HepG2 (cell line): ENCODE measurements around the gene DNAJA2. TPM values are rescaled to one million over a fixed set of nuclear protein-coding genes. Genes with fewer than 3 reads are reported as not detected.
A peak's percentile ranks its signal among the peaks of the same experiment; 100 is the strongest.

Source experiments
- ARHGAP35 ChIP-seq: sonication (generic); formaldehyde crosslinking; IDR thresholded peaks from 2 replicates; pipeline ENCODE4 v1.9.0; 2022; ENCODE audit warnings: mild to moderate bottlenecking, inconsistent platforms, moderate library complexity, missing genetic modification reagents, borderline replicate concordance
- ETV6 ChIP-seq: sonication (generic); formaldehyde crosslinking; conservative IDR thresholded peaks from 2 replicates; pipeline ENCODE4 v1.4.0; 2020; ENCODE audit warnings: missing genetic modification reagents
- MEIS1 ChIP-seq: sonication (generic); formaldehyde crosslinking; IDR thresholded peaks from 2 replicates; pipeline ENCODE4 v1.9.0; 2021; ENCODE audit warnings: mild to moderate bottlenecking, missing genetic modification reagents, moderate library complexity, borderline replicate concordance
- MEIS2 ChIP-seq: sonication (generic); formaldehyde crosslinking; IDR thresholded peaks from 2 replicates; pipeline ENCODE4 v1.9.0; 2021; ENCODE audit warnings: mild to moderate bottlenecking, missing genetic modification reagents
- PHB2 ChIP-seq: fragments of 450-650 bp; IDR thresholded peaks from 2 replicates; pipeline ENCODE4 v1.6.1; 2018; ENCODE audit not compliant: partially characterized antibody
- TBX2 ChIP-seq: sonication (generic); formaldehyde crosslinking; IDR thresholded peaks from 2 replicates; pipeline ENCODE4 v1.5.0; 2020; ENCODE audit warnings: missing genetic modification reagents, mild to moderate bottlenecking, borderline replicate concordance
- ZNF589 ChIP-seq: sonication (generic); formaldehyde crosslinking; conservative IDR thresholded peaks from 2 replicates; pipeline ENCODE4 v1.8.0; 2022; ENCODE audit warnings: mild to moderate bottlenecking, moderate library complexity, missing genetic modification reagents
- polyA plus RNA-seq, 8 experiments: library from polyadenylated mRNA; depleted of rRNA in 3 of 8; stranded (reverse) in 7 of 8; unstranded in 1 of 8; fragments of >200 nt; fragmentation: Illumina TruSeq in 4 of 8; extraction: Trizol in 4 of 8; gene quantifications; 2 replicates each; pipeline versions ENCODE4 v1.2.1 to v1.2.3, GENCODE V29; 2011 to 2016; ENCODE audit warnings: low read depth in 4 of 8, missing spikeins in 1 of 8, mixed read lengths in 1 of 8; ENCODE audit not compliant: insufficient read depth in 1 of 8
- total RNA-seq, 5 experiments: library from RNA; depleted of rRNA; stranded (reverse); fragments of >200 nt; fragmentation: Illumina TruSeq; extraction: Trizol; gene quantifications; 2 replicates each; pipeline ENCODE4 v1.2.3, GENCODE V29; 2016; ENCODE audit warnings: low read depth in 1 of 5
- TF ChIP-seq, protein P1 (sequence below): sonication (generic); formaldehyde crosslinking; IDR thresholded peaks from 2 replicates; pipeline ENCODE4 v1.5.0; 2020; ENCODE audit warnings: mild to moderate bottlenecking, missing genetic modification reagents, moderate library complexity
- TF ChIP-seq, protein P2 (sequence below): sonication (generic); formaldehyde crosslinking; conservative IDR thresholded peaks from 2 replicates; pipeline ENCODE4 v1.4.0; 2020; ENCODE audit warnings: missing genetic modification reagents
- TF ChIP-seq, protein P3 (sequence below): sonication (generic); formaldehyde crosslinking; IDR thresholded peaks from 2 replicates; pipeline ENCODE4 v1.4.0; 2020; ENCODE audit warnings: low read depth, missing genetic modification reagents
- TF ChIP-seq, protein P4 (sequence below): sonication (generic); formaldehyde crosslinking; IDR thresholded peaks from 2 replicates; pipeline ENCODE4 v1.4.0; 2020; ENCODE audit warnings: missing genetic modification reagents, borderline replicate concordance

DNAJA2 gene
- total and polyA plus RNA-seq, 2 of the 13 experiments (the other 11 are each of a cell fraction or from before 2014, with no cell fraction given): 25.4 to 176 TPM

DNA sequence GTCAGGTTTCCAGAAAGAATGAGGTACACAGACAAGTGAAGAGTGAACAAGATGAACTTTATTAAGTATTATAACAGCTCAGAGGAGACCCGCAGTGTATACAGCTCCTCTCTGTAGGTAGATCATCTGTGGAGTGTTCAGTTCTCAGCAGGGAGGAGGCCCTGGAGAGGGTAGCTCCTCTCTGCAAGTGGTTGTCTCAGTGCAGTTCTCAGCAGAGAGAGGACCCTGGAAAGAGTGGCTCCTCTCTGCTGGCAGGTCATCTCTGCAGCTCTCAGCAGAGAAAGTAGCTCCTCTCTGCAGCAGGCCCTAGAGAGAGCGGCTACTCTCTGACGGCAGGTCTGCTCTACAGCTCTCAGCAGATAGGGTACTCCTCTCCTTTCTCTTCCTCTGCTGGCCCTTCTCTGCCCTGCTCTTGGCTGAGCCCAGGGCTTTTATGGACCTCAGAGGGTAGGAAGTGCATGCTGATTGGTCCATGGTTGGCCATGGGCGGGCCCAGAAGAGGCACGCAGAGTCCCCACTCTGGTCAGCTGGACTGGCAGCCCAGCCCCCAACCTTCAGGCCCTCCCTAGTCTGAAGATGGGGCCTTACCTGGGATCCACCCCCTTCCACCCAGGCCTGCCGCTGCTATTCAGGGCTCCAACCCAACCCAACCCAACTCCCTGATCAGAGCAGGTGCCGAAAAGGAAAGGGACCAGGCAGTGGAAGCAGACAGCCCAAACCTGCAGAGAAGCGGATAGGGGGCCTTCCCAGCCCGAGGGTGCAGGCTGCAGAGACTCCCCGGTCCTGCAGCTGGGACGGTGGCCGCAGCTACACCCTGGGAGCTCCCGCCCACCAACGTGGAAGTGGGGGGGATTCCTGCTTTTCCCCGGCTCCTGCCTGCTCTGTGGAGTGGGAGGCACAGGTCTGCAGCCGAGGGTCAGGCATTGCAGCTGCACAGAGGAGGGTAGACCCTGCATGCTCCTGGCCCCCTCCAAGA is 18.5 kb upstream of the DNAJA2 start (continued):
- TF ChIP-seq, protein P1, sequence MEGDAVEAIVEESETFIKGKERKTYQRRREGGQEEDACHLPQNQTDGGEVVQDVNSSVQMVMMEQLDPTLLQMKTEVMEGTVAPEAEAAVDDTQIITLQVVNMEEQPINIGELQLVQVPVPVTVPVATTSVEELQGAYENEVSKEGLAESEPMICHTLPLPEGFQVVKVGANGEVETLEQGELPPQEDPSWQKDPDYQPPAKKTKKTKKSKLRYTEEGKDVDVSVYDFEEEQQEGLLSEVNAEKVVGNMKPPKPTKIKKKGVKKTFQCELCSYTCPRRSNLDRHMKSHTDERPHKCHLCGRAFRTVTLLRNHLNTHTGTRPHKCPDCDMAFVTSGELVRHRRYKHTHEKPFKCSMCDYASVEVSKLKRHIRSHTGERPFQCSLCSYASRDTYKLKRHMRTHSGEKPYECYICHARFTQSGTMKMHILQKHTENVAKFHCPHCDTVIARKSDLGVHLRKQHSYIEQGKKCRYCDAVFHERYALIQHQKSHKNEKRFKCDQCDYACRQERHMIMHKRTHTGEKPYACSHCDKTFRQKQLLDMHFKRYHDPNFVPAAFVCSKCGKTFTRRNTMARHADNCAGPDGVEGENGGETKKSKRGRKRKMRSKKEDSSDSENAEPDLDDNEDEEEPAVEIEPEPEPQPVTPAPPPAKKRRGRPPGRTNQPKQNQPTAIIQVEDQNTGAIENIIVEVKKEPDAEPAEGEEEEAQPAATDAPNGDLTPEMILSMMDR (CRISPR knock-in tag): no peak
- TF ChIP-seq, protein P2, sequence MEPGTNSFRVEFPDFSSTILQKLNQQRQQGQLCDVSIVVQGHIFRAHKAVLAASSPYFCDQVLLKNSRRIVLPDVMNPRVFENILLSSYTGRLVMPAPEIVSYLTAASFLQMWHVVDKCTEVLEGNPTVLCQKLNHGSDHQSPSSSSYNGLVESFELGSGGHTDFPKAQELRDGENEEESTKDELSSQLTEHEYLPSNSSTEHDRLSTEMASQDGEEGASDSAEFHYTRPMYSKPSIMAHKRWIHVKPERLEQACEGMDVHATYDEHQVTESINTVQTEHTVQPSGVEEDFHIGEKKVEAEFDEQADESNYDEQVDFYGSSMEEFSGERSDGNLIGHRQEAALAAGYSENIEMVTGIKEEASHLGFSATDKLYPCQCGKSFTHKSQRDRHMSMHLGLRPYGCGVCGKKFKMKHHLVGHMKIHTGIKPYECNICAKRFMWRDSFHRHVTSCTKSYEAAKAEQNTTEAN (CRISPR knock-in tag): no peak
- no peak for TF ChIP-seq MEIS2 (CRISPR knock-in tag)
- TF ChIP-seq, protein P3, sequence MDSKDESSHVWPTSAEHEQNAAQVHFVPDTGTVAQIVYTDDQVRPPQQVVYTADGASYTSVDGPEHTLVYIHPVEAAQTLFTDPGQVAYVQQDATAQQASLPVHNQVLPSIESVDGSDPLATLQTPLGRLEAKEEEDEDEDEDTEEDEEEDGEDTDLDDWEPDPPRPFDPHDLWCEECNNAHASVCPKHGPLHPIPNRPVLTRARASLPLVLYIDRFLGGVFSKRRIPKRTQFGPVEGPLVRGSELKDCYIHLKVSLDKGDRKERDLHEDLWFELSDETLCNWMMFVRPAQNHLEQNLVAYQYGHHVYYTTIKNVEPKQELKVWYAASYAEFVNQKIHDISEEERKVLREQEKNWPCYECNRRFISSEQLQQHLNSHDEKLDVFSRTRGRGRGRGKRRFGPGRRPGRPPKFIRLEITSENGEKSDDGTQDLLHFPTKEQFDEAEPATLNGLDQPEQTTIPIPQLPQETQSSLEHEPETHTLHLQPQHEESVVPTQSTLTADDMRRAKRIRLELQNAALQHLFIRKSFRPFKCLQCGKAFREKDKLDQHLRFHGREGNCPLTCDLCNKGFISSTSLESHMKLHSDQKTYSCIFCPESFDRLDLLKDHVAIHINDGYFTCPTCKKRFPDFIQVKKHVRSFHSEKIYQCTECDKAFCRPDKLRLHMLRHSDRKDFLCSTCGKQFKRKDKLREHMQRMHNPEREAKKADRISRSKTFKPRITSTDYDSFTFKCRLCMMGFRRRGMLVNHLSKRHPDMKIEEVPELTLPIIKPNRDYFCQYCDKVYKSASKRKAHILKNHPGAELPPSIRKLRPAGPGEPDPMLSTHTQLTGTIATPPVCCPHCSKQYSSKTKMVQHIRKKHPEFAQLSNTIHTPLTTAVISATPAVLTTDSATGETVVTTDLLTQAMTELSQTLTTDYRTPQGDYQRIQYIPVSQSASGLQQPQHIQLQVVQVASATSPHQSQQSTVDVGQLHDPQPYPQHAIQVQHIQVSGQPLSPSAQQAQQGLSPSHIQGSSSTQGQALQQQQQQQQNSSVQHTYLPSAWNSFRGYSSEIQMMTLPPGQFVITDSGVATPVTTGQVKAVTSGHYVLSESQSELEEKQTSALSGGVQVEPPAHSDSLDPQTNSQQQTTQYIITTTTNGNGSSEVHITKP (CRISPR knock-in tag): 0 out of 2 replicates have a peak, but pooled peaks have one; percentile 46
- no peak for TF ChIP-seq ARHGAP35 (CRISPR knock-in tag)
- no peak for TF ChIP-seq ETV6 (CRISPR knock-in tag)
- TF ChIP-seq ZNF589 (CRISPR knock-in tag): no peak
- TF ChIP-seq PHB2: no peak
- TF ChIP-seq, protein P4, sequence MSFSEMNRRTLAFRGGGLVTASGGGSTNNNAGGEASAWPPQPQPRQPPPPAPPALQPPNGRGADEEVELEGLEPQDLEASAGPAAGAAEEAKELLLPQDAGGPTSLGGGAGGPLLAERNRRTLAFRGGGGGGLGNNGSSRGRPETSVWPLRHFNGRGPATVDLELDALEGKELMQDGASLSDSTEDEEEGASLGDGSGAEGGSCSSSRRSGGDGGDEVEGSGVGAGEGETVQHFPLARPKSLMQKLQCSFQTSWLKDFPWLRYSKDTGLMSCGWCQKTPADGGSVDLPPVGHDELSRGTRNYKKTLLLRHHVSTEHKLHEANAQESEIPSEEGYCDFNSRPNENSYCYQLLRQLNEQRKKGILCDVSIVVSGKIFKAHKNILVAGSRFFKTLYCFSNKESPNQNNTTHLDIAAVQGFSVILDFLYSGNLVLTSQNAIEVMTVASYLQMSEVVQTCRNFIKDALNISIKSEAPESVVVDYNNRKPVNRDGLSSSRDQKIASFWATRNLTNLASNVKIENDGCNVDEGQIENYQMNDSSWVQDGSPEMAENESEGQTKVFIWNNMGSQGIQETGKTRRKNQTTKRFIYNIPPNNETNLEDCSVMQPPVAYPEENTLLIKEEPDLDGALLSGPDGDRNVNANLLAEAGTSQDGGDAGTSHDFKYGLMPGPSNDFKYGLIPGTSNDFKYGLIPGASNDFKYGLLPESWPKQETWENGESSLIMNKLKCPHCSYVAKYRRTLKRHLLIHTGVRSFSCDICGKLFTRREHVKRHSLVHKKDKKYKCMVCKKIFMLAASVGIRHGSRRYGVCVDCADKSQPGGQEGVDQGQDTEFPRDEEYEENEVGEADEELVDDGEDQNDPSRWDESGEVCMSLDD (CRISPR knock-in tag): no peak
- TF ChIP-seq MEIS1 (CRISPR knock-in tag): no peak
- TF ChIP-seq TBX2 (CRISPR knock-in tag): no peak
